HFFc6 (cell line): Measurements from ENCODE around the gene GNA12. TPM values are rescaled to one million over a fixed set of nuclear protein-coding genes. Genes with fewer than 3 reads are reported as not detected.

Experiments used
- DNase-seq: peaks from one replicate; pipeline ENCODE4 v3.0.0-alpha.2; 2018
- H3K27ac Mint-ChIP-seq: 2 replicates; pipeline ENCODE4 v1.8.0; 2020; ENCODE audit warnings: mild to moderate bottlenecking, mixed read lengths
- H3K27me3 Mint-ChIP-seq: 2 replicates; pipeline ENCODE4 v1.8.0; 2021; ENCODE audit warnings: mild to moderate bottlenecking, moderate library complexity, mixed read lengths; ENCODE audit not compliant: insufficient read depth
- H3K36me3 Mint-ChIP-seq: 2 replicates; pipeline ENCODE4 v1.8.0; 2021; ENCODE audit warnings: low read depth, mixed read lengths
- H3K4me1 Mint-ChIP-seq: 2 replicates; pipeline ENCODE4 v1.8.0; 2020; ENCODE audit warnings: low read depth, mixed read lengths
- H3K4me3 Mint-ChIP-seq: 2 replicates; pipeline ENCODE4 v1.8.0; 2020; ENCODE audit warnings: mild to moderate bottlenecking, moderate library complexity, mixed read lengths
- H3K9me3 Mint-ChIP-seq: 2 replicates; pipeline ENCODE4 v1.8.0; 2020; ENCODE audit warnings: mild to moderate bottlenecking, mixed read lengths
- CTCF ChIP-seq: fragments of 200-600 bp; sonication (generic); IDR thresholded peaks from 2 replicates; pipeline ENCODE4 v1.5.0; 2021; ENCODE audit warnings: antibody characterized with exemption, mild to moderate bottlenecking
- total RNA-seq, 6 experiments: library from RNA; stranded (reverse); fragmentation: NEBNext Ultra II Directional; extraction: Animal tissue kit (Norgen Biotek cat#: 25700); gene quantifications; 2 replicates in 1 of 6; 3 replicates in 5 of 6; pipeline ENCODE4 v1.2.3, GENCODE V29; 2021

GNA12 gene
- total RNA-seq, 6 experiments from 2014 or later: 52.9 to 61.9 (median 57.6) TPM

GRCh38 chr7:2843191-2843685 is 870 bp downstream of the GNA12 start:
- Mint-ChIP-seq H3K9me3 (peaks cover 10% of the 10 kb centered on the region), H3K4me1 (peaks cover 53% of the 10 kb centered on the region), H3K4me3 (peak overlapping the region; percentile 88), H3K27me3 (no peaks in the 10 kb centered on the region; the same call in 1 of the 2 replicates), H3K36me3 (peaks cover 49% of the 10 kb centered on the region), H3K27ac (peak overlapping the region; percentile 61)
- TF ChIP-seq CTCF: no peak
- DNase-seq: no peak

GRCh38 chr7:2841907-2842306 is 2.2 kb downstream of the GNA12 start:
- H3K9me3 Mint-ChIP-seq: peaks cover 10% of the 10 kb centered on the region
- H3K27me3 Mint-ChIP-seq: no peaks in the 10 kb centered on the region
- H3K36me3 Mint-ChIP-seq: peaks cover 49% of the 10 kb centered on the region
- peaks cover 63% of the 10 kb centered on the region for H3K4me1 Mint-ChIP-seq
- H3K4me3 Mint-ChIP-seq: peak overlapping the region; percentile 88; the same call in 1 of the 2 replicates
- H3K27ac Mint-ChIP-seq: 0 out of 2 replicates have a peak overlapping the region, but pooled peaks have one; percentile 49
- TF ChIP-seq CTCF: no peak
- no peak for DNase-seq

- Mint-ChIP-seq H3K4me3 (no peak overlapping the region), H3K4me1 (peaks cover 66% of the 10 kb centered on the region), H3K27ac (no peak overlapping the region), H3K36me3 (peaks cover 53% of the 10 kb centered on the region), H3K9me3 (peaks cover 5% of the 10 kb centered on the region; the same call in 1 of the 2 replicates), H3K27me3 (no peaks in the 10 kb centered on the region)
- no peak for TF ChIP-seq CTCF
- no peak for DNase-seq
These were observed 3.6 kb downstream of the GNA12 start for GRCh38 chr7:2840458-2840857.

- no peaks in the 10 kb centered on the region for H3K9me3 Mint-ChIP-seq
- no peak for DNase-seq
- H3K36me3 Mint-ChIP-seq: peaks cover 61% of the 10 kb centered on the region
- no peak overlapping the region for H3K4me3 Mint-ChIP-seq
- TF ChIP-seq CTCF: no peak
- H3K27ac Mint-ChIP-seq: peak overlapping the region; percentile 12; the same call in 1 of the 2 replicates
- no peaks in the 10 kb centered on the region; the same call in 1 of the 2 replicates for H3K27me3 Mint-ChIP-seq
- peaks cover 70% of the 10 kb centered on the region for H3K4me1 Mint-ChIP-seq
These were observed 5.1 kb downstream of the GNA12 start for GRCh38 chr7:2838873-2839578.

GRCh38 chr7:2838451-2838850 is 5.7 kb downstream of the GNA12 start:
- no peak for DNase-seq
- H3K4me1 Mint-ChIP-seq: peaks cover 70% of the 10 kb centered on the region

More at GRCh38 chr7:2838451-2838850, 5.7 kb downstream of the GNA12 start:
- no peaks in the 10 kb centered on the region; the same call in 1 of the 2 replicates for H3K27me3 Mint-ChIP-seq
- TF ChIP-seq CTCF: no peak
- H3K27ac Mint-ChIP-seq: peak overlapping the region; percentile 12; the same call in 1 of the 2 replicates
- no peaks in the 10 kb centered on the region for H3K9me3 Mint-ChIP-seq
- no peak overlapping the region for H3K4me3 Mint-ChIP-seq
- H3K36me3 Mint-ChIP-seq: peaks cover 61% of the 10 kb centered on the region
